GM13977 (cell line): ENCODE measurements around the gene CDC37L1.

ENCODE experiments used
- DNase-seq: peaks from one replicate; pipeline ENCODE4 v3.0.0; 2012; ENCODE audit warnings: low spot score
- in situ Hi-C: fragments of 300-500 bp; cut with MboI; formaldehyde crosslinking; loops from one replicate; pipeline ENCODE4 v1.12.0; 2022; ENCODE audit warnings: low sequenced_read_pairs, low pct_unique_long_range_greater_than_20kb, mixed read lengths, inconsistent platforms; ENCODE audit not compliant: unreplicated experiment
- TF ChIP-seq, protein P1 (sequence below): IDR thresholded peaks from 2 replicates; pipeline ENCODE4 v1.5.1; 2012; ENCODE audit warnings: mild to moderate bottlenecking, control low read depth; ENCODE audit not compliant: insufficient read depth; ENCODE audit errors: extremely low read depth, missing control alignments

The CDC37L1 gene

DNA sequence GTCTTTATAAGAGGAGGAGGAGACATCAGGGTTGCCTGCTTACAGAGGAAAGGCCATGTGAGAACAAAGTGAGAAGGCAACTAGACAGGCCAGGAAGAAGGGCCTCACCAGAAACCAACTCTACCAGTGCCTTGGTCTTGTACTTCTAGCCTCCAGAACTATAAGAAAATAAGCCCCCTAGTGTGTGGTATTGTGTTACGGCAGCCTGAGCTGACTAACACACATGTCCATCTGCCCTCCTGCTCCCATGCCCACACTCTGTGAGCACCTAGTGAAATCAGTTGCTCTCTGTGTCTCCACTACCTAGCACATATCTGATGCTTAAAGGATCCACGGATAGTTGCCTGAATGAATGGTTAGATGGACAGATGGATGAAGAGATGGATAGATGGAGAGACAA is 54.8 kb downstream of the CDC37L1 start:
- no peak for DNase-seq
- TF ChIP-seq, protein P1, sequence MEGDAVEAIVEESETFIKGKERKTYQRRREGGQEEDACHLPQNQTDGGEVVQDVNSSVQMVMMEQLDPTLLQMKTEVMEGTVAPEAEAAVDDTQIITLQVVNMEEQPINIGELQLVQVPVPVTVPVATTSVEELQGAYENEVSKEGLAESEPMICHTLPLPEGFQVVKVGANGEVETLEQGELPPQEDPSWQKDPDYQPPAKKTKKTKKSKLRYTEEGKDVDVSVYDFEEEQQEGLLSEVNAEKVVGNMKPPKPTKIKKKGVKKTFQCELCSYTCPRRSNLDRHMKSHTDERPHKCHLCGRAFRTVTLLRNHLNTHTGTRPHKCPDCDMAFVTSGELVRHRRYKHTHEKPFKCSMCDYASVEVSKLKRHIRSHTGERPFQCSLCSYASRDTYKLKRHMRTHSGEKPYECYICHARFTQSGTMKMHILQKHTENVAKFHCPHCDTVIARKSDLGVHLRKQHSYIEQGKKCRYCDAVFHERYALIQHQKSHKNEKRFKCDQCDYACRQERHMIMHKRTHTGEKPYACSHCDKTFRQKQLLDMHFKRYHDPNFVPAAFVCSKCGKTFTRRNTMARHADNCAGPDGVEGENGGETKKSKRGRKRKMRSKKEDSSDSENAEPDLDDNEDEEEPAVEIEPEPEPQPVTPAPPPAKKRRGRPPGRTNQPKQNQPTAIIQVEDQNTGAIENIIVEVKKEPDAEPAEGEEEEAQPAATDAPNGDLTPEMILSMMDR: no peak
- in situ Hi-C loops: no loop called here

DNA sequence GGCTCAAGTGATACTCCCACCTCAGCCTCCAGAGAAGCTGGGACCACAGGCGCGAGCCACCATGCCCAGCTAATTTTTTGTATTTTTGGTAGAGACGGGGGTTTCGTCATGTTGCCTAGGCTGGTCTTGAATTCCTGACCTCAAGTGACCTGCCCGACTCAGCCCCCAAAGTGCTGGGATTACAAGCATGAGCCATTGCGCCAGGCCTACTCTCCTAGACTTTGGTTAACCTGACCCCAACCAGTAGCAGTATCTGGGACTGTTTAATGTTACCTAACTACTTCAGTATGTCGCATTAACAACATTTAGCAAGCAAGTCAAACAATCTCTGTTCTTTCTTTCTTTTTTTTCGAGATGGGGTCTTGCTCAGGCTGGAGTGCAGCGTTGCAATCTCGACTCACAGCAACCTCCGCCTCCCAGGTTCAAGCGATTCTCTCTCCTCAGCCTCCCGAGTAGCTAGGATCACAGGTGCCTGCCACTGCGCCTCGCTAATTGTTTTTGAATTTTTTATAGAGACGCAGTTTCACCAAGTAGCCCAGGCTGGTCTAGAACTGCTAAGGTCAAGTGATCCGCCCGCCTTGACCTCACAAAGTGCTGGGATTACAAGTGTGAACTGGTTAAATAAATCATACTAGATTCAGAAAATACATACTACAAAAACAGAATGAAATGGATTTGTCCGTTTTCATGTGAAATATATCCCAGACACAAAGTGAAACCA is 59.7 kb downstream of the CDC37L1 start:
- TF ChIP-seq, protein P1: no peak
- in situ Hi-C loops: no loop called here
- DNase-seq: no peak

DNA sequence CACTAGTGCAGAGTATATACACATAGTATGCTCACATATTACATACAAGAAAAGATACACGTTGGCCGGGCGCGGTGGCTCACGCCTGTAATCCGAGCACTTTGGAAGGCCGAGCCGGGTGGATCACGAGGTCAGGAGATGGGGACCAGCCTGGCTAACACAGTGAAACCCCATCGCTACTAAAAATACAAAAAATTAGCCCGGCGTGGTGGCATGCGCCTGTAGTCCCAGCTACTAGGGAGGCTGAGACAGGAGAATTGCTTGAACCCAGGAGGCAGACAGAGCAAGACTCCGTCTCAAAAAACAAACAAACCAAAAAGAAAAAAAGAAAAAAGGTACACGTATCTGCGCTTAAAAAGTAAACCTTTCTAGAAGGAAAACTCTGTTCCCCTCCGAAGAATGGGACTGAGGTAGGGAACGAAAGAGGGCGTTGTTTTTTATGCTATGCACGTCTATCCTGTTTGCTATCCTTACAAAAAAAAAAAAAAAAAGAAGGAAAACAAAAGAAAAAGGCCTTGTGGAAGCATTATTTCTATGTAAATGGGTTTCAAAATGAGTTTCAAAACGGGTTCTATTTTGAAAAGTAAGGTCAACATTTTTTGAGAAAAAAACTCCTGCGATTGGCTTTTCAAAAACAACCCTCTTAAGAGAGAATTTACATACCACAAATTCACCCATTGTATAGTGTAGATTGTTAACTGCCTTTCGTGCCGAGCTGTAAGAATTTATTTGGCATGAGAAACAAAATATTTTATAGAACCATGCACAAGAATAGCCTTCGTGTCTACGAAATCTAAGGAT is 60.4 kb downstream of the CDC37L1 start:
- TF ChIP-seq, protein P1: no peak
- DNase-seq: peak; percentile 55
- in situ Hi-C loops: loop anchor here (10.0 kb wide), 1 partner anchor 135 kb away; no protein-coding TSS in a partner anchor

DNA sequence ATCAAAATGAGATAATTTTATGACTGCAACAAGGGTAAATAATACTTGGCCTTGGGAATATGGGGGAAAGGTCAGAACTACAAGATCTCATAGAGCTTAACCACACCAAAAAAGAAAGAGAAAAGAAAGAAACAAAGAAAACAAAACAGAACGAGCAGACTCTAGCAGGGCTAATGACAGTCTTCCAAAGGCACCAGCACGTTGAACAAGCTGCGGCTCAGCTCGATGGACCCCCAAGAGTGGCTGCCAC is 60.9 kb downstream of the CDC37L1 start:
- TF ChIP-seq, protein P1: no peak

DNA sequence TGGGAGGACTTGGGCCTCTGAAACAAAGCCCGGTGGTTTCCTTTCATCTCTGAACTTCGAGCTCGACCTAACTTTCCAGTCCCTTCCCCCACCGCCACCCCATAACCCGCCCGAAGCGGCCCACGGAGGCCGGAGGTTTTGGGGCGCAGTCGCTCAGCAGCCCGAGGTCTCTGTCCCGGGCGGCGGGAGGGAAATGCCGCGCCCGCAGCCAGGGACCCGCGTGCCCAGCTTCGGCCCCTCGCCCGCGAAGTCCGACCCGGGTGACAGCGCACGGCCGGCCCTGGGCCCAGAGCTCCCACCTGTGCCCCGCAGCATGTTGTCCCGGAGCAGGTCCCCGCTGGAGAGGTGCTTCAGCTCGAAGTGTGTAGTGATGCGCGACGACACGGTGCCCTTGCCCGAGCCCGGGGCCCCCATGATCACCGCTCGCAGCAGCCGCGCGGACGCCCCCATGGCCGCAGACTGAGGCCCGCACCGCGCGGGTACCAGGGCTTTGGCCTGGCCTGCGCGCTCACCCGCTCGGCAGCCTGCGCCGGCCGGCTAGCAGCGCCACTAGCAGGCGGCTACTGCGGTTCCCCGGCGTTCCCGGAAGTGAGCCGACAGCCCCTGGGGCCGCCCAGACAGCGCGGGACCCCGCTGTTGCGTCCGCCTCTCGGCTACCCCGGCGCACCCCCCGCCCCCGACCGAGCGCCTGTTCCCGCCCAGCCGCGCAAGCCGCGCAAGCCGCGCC is 61.4 kb downstream of the CDC37L1 start, which contains the start of gene AK3:
Gene AK3, minus strand, starts transcription at position 565 of the 727 bp plus-strand sequence. Its CDS starts 115 bp downstream, at position 450.
- peak; percentile 99 for DNase-seq
- in situ Hi-C loops: loop anchor here (10.0 kb wide), 1 partner anchor 136 kb away; no protein-coding TSS in a partner anchor
- TF ChIP-seq, protein P1: peak; percentile 69

More for the DNA sequence above, 60.9 kb downstream of the CDC37L1 start:
- DNase-seq: no peak
- in situ Hi-C loops: loop anchor here (10.0 kb wide), 1 partner anchor 136 kb away; no protein-coding TSS in a partner anchor

DNA sequence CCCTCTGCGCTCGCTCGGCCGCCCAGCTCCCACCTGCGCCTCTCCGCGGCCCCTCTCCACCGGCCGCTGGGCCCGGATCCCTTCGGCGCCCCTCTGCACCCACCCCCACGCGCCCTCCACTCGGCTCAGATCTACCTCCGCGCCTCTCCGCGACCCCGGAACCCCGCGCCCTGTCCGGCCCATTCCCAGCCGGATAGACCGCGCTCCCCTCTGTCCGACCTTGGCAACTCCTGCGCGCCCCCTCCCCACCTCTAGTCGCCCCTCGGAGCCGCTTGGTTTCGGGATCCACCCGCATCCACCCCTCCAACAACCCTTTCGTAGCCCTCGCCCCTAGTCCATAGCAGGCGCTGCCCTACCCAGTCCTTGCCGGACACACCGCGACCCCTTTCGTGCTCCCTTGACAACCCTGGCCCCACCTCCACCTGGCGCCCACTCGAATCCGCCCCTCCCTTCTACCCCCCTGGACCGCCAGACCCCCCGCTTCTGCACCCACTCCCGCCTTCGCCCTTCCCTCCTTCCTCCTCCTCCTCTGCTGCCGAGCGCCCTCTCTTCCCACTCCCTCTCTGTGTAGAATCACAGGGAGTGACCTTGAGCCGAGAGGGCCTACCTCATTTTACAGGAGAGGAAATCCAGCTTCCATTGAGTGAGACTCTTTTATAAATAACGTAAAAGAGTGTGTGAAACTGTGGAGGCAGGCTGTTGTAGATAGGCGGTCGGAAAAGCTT is 62.2 kb downstream of the CDC37L1 start:
- DNase-seq: peak; percentile 29
- in situ Hi-C loops: loop anchor here (10.0 kb wide), 1 partner anchor 137 kb away; no protein-coding TSS in a partner anchor
- TF ChIP-seq, protein P1: no peak
